HCT116 (cell line): ENCODE data around the gene GGNBP2. TPM values are rescaled to one million over a fixed set of nuclear protein-coding genes. Genes with fewer than 3 reads are reported as not detected.

Experiments
- ATAC-seq: fragments of 200-7000 bp; cut with Tn5 transposase; 2 replicates; pipeline ENCODE4 v1.9.1; 2020; ENCODE audit warnings: mild to moderate bottlenecking, moderate library complexity
- BruUV-seq: library from RNA; stranded (reverse); fragments of 400-500 nt; replicated peaks from 2 replicates; lab custom pipeline; 2021; lab: Mats Ljungman, UMichigan
- CTCF ChIA-PET: fragments of 300-600 bp; sonication (Branson Sonifier 250); formaldehyde crosslinking; loops from one replicate; lab custom pipeline; 2021; ENCODE audit warnings: antibody characterized with exemption; lab: Charles Lee
- POLR2A ChIA-PET: fragments of 300-600, 350-600 bp; sonication (Branson Sonifier 250); formaldehyde crosslinking; loops from one replicate; lab custom pipeline; 2021; ENCODE audit warnings: antibody characterized with exemption; lab: Charles Lee
- RAD21 ChIA-PET, 2 experiments: fragments of 300-600 bp; sonication (Branson Sonifier 250); formaldehyde crosslinking; loops; one replicate each; lab custom pipeline; 2023; ENCODE audit warnings: low total read pairs in 2 of 2; ENCODE audit not compliant: uncharacterized antibody in 2 of 2, unreplicated experiment in 2 of 2, low non-redundant PET in 1 of 2; lab: Charles Lee
- DNase-seq: peaks from one replicate; pipeline ENCODE4 v3.0.0-alpha.2; 2010; ENCODE audit warnings: low read depth, low spot score
- H2AFZ ChIP-seq: fragments of 200-600 bp; shearing (Covaris generic), sonication (generic); 2 replicates; pipeline ENCODE4 v1.6.1; 2017; ENCODE audit warnings: low read depth, mixed run types, mixed read lengths, antibody characterized with exemption, low read length; ENCODE audit not compliant: poor library complexity, severe bottlenecking
- H3K27ac ChIP-seq: 2 replicates; pipeline ENCODE4 v1.5.1; 2012; ENCODE audit warnings: low read depth, low read length
- H3K27me3 ChIP-seq: fragments of 200-600 bp; sonication (generic); 2 replicates; pipeline ENCODE4 v1.6.1; 2016; ENCODE audit warnings: mixed run types, low read length, mixed read lengths; ENCODE audit not compliant: insufficient read depth
- H3K36me3 ChIP-seq, 2 experiments: fragments of 200-500 bp in 1 of 2; fragments of 200-600 bp in 1 of 2; sonication (Bioruptor generic) in 1 of 2; sonication (generic) in 1 of 2; 2 replicates each; pipeline versions ENCODE4 v1.5.1 to v1.6.1; 2014 to 2016; ENCODE audit warnings: low read length in 2 of 2, inconsistent platforms in 1 of 2, mixed read lengths in 1 of 2, mixed run types in 1 of 2; ENCODE audit not compliant: insufficient read depth in 2 of 2, control insufficient read depth in 1 of 2
- H3K4me1 ChIP-seq, 2 experiments: fragments of 200-600 bp in 1 of 2; sonication (generic) in 1 of 2; 2 replicates each; pipeline versions ENCODE4 v1.5.1 to v1.6.1; 2012 to 2017; ENCODE audit warnings: low read length in 2 of 2, inconsistent platforms in 1 of 2, mild to moderate bottlenecking in 1 of 2, mixed read lengths in 1 of 2, mixed run types in 1 of 2, moderate library complexity in 1 of 2; ENCODE audit not compliant: insufficient read depth in 2 of 2, control insufficient read depth in 1 of 2
- H3K4me2 ChIP-seq: fragments of 200-600 bp; sonication (generic); 2 replicates; pipeline ENCODE4 v1.6.1; 2017; ENCODE audit warnings: mixed run types, low read length, mixed read lengths
- H3K4me3 ChIP-seq, 2 experiments: fragments of 200-600 bp in 1 of 2; sonication (generic) in 1 of 2; replicated peaks in 1 of 2; 2 replicates each; pipeline ENCODE4 v1.5.1; 2011 to 2016; ENCODE audit warnings: low read length in 2 of 2, control low read depth in 1 of 2, low read depth in 1 of 2, mild to moderate bottlenecking in 1 of 2, mixed read lengths in 1 of 2, mixed run types in 1 of 2
- H3K79me2 ChIP-seq: fragments of 200-600 bp; sonication (generic); 2 replicates; pipeline ENCODE4 v1.6.1; 2017; ENCODE audit warnings: mild to moderate bottlenecking, mixed run types, low read length, moderate library complexity, mixed read lengths; ENCODE audit not compliant: insufficient read depth
- H3K9ac ChIP-seq: fragments of 200-600 bp; sonication (generic); 2 replicates; pipeline ENCODE4 v1.6.1; 2016; ENCODE audit warnings: low read length, mixed read lengths
- H3K9me2 ChIP-seq: fragments of 200-600 bp; sonication (generic), shearing (Covaris generic); 2 replicates; pipeline ENCODE4 v1.6.1; 2017; ENCODE audit warnings: mixed run types, mild to moderate bottlenecking, moderate library complexity; ENCODE audit not compliant: insufficient read depth
- H3K9me3 ChIP-seq, 2 experiments: fragments of 200-500 bp in 1 of 2; fragments of 200-600 bp in 1 of 2; sonication (Bioruptor generic) in 1 of 2; sonication (generic) in 1 of 2; 2 replicates each; pipeline ENCODE4 v1.6.1; 2014 to 2017; ENCODE audit warnings: low read length in 2 of 2, mixed read lengths in 2 of 2, inconsistent platforms in 1 of 2, low read depth in 1 of 2, mild to moderate bottlenecking in 1 of 2, mixed run types in 1 of 2, moderate library complexity in 1 of 2; ENCODE audit not compliant: control insufficient read depth in 1 of 2, insufficient read depth in 1 of 2
- H4K20me1 ChIP-seq: fragments of 200-600 bp; sonication (generic), shearing (Covaris generic); 2 replicates; pipeline ENCODE4 v1.6.1; 2017; ENCODE audit warnings: mixed run types, mild to moderate bottlenecking, moderate library complexity; ENCODE audit not compliant: insufficient read depth
- CEBPB ChIP-seq: IDR thresholded peaks from 2 replicates; pipeline ENCODE4 v1.6.1; 2012; ENCODE audit warnings: low read depth
- ELF1 ChIP-seq: IDR thresholded peaks from 2 replicates; pipeline ENCODE4 v1.6.1; 2012; ENCODE audit warnings: low read depth, borderline replicate concordance
- EZH2 ChIP-seq: fragments of 200-600 bp; sonication (generic); IDR thresholded peaks from 2 replicates; pipeline ENCODE4 v1.6.1; 2017; ENCODE audit warnings: antibody characterized with exemption, mixed run types
- EZH2phosphoT487 ChIP-seq: fragments of 200-600 bp; IDR thresholded peaks from 2 replicates; pipeline ENCODE4 v1.6.1; 2018; ENCODE audit warnings: antibody characterized with exemption, borderline replicate concordance
- JUND ChIP-seq: IDR thresholded peaks from 2 replicates; pipeline ENCODE4 v1.6.1; 2012
- POLR2A ChIP-seq: IDR thresholded peaks from 2 replicates; pipeline ENCODE4 v1.7.0; 2011; ENCODE audit warnings: borderline replicate concordance; ENCODE audit not compliant: insufficient read depth, insufficient read length; ENCODE audit errors: extremely low read depth
- POLR2AphosphoS5 ChIP-seq: IDR thresholded peaks from 2 replicates; pipeline ENCODE4 v1.6.1; 2011; ENCODE audit warnings: mild to moderate bottlenecking, low read depth, low read length, moderate library complexity
- RAD21 ChIP-seq: IDR thresholded peaks from 2 replicates; pipeline ENCODE4 v1.6.1; 2012; ENCODE audit warnings: low read depth, mild to moderate bottlenecking
- SIN3A ChIP-seq: IDR thresholded peaks from 2 replicates; pipeline ENCODE4 v1.6.1; 2012; ENCODE audit warnings: low read depth
- SP1 ChIP-seq: IDR thresholded peaks from 2 replicates; pipeline ENCODE4 v1.6.1; 2012; ENCODE audit warnings: low read depth
- SRF ChIP-seq: IDR thresholded peaks from 2 replicates; pipeline ENCODE4 v1.6.1; 2012; ENCODE audit warnings: low read depth
- YY1 ChIP-seq: IDR thresholded peaks from 2 replicates; pipeline ENCODE4 v1.6.1; 2011; ENCODE audit warnings: low read length, low read depth, moderate library complexity, mild to moderate bottlenecking; ENCODE audit not compliant: insufficient replicate concordance; ENCODE audit errors: extremely low read depth
- ZFX ChIP-seq: fragments of 450-650 bp; IDR thresholded peaks from 2 replicates; pipeline ENCODE4 v1.6.1; 2017
- ZNF274 ChIP-seq: fragments of 200-500 bp; sonication (Bioruptor generic); IDR thresholded peaks from 2 replicates; pipeline ENCODE4 v1.6.1; 2014; ENCODE audit warnings: mild to moderate bottlenecking, low read depth, low read length, inconsistent platforms
- intact Hi-C: fragments of 100-400 bp; cut with micrococcal nuclease; formaldehyde crosslinking; loops from 2 replicates; pipeline ENCODE4 v1.10.0; 2022
- total RNA-seq: library from RNA; stranded (reverse); gene quantifications from one replicate; pipeline ENCODE4 v1.2.1, GENCODE V29; 2021; ENCODE audit not compliant: unreplicated experiment
- TF ChIP-seq, protein P1 (sequence below): IDR thresholded peaks from 2 replicates; pipeline ENCODE4 v1.6.1; 2012
- TF ChIP-seq, protein P2 (sequence below), 3 experiments: fragments of 200-600 bp in 1 of 3; sonication (generic) in 1 of 3; IDR thresholded peaks in 2 of 3; conservative IDR thresholded peaks in 1 of 3; 2 replicates each; pipeline ENCODE4 v1.5.1; 2012 to 2017; ENCODE audit warnings: low read depth in 2 of 3, low read length in 2 of 3, antibody characterized with exemption in 1 of 3, borderline replicate concordance in 1 of 3, control low read depth in 1 of 3, mild to moderate bottlenecking in 1 of 3, mixed read lengths in 1 of 3, mixed run types in 1 of 3, moderate library complexity in 1 of 3; ENCODE audit not compliant: insufficient read depth in 1 of 3
- TF ChIP-seq, protein P3 (sequence below): IDR thresholded peaks from 2 replicates; pipeline ENCODE4 v1.6.1; 2012; ENCODE audit warnings: low read depth

GGNBP2 gene
- total RNA-seq, 1 experiment from 2014 or later: 58.2 TPM

DNA sequence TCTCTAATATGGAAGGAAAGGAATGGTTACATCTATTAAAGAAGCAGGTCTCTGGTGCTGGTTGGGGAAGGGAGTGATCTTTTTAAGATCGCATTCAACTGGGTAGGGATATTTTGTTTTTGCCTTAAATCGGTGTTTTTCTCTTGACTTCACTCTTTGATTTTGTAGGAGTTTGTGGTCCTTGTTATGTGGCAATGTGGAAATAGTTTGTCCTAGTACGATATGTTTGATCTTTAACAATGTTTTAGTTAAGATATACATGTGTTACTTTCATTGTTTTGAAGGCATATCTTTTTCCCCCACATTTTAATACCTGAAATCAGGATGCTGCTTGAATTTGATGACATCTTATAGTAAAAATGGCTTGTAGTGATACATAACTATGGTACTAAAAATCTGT lies 8.7 kb downstream of the GGNBP2 start:
- Histone ChIP-seq H4K20me1 (no peaks in the 10 kb centered on the region; the same call in 1 of the 2 replicates), H3K27me3 (no peaks in the 10 kb centered on the region), H3K9me2 (no peaks in the 10 kb centered on the region), H3K9ac (no peak overlapping the region), H3K36me3 (peaks cover 13 to 15% of the 10 kb centered on the region in 2 experiments; a peak in 3 of 4 replicates), H3K9me3 (no peaks in the 10 kb centered on the region), H2AFZ (no peak overlapping the region), H3K27ac (no peak overlapping the region), H3K4me1 (no peaks in the 10 kb centered on the region), H3K4me3 (no peak overlapping the region), H3K4me2 (no peak overlapping the region), H3K79me2 (peaks cover 82% of the 10 kb centered on the region)
- DNase-seq: no peak
- CTCF ChIA-PET: interaction anchor here (0.7 to 1.2 kb wide), 2 partner anchors 19 to 106 kb away, joined by 3 read pairs; partner anchors contain the start of genes MYO19 and PIGW
- intact Hi-C loops: no loop called here
- POLR2A ChIA-PET: no interaction called here
- no TSS peak for BruUV-seq
- RAD21 ChIA-PET: interaction anchor here in 1 of 2 experiments (0.7 kb wide), 1 partner anchor 93 kb away, joined by 5 read pairs; no protein-coding TSS in a partner anchor
- ATAC-seq: no peak
- no peak for TF ChIP-seq SRF
- TF ChIP-seq, protein P1, sequence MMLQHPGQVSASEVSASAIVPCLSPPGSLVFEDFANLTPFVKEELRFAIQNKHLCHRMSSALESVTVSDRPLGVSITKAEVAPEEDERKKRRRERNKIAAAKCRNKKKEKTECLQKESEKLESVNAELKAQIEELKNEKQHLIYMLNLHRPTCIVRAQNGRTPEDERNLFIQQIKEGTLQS: no peak
- no peak for TF ChIP-seq EZH2phosphoT487
- TF ChIP-seq, protein P2, sequence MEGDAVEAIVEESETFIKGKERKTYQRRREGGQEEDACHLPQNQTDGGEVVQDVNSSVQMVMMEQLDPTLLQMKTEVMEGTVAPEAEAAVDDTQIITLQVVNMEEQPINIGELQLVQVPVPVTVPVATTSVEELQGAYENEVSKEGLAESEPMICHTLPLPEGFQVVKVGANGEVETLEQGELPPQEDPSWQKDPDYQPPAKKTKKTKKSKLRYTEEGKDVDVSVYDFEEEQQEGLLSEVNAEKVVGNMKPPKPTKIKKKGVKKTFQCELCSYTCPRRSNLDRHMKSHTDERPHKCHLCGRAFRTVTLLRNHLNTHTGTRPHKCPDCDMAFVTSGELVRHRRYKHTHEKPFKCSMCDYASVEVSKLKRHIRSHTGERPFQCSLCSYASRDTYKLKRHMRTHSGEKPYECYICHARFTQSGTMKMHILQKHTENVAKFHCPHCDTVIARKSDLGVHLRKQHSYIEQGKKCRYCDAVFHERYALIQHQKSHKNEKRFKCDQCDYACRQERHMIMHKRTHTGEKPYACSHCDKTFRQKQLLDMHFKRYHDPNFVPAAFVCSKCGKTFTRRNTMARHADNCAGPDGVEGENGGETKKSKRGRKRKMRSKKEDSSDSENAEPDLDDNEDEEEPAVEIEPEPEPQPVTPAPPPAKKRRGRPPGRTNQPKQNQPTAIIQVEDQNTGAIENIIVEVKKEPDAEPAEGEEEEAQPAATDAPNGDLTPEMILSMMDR (IDR thresholded peaks at IDR 0.05 in 2 of 3, conservative IDR thresholded peaks at IDR 0.05 in 1 of 3; ENCODE audit: borderline replicate concordance in 1 of 3, insufficient read depth in 1 of 3, low read depth in 2 of 3, low read length in 2 of 3): no peak
- TF ChIP-seq ZFX: no peak
- no peak for TF ChIP-seq YY1
- no peak for TF ChIP-seq ELF1
- no peak for TF ChIP-seq CEBPB
- no peak for TF ChIP-seq ZNF274
- TF ChIP-seq RAD21: no peak
- TF ChIP-seq, protein P3, sequence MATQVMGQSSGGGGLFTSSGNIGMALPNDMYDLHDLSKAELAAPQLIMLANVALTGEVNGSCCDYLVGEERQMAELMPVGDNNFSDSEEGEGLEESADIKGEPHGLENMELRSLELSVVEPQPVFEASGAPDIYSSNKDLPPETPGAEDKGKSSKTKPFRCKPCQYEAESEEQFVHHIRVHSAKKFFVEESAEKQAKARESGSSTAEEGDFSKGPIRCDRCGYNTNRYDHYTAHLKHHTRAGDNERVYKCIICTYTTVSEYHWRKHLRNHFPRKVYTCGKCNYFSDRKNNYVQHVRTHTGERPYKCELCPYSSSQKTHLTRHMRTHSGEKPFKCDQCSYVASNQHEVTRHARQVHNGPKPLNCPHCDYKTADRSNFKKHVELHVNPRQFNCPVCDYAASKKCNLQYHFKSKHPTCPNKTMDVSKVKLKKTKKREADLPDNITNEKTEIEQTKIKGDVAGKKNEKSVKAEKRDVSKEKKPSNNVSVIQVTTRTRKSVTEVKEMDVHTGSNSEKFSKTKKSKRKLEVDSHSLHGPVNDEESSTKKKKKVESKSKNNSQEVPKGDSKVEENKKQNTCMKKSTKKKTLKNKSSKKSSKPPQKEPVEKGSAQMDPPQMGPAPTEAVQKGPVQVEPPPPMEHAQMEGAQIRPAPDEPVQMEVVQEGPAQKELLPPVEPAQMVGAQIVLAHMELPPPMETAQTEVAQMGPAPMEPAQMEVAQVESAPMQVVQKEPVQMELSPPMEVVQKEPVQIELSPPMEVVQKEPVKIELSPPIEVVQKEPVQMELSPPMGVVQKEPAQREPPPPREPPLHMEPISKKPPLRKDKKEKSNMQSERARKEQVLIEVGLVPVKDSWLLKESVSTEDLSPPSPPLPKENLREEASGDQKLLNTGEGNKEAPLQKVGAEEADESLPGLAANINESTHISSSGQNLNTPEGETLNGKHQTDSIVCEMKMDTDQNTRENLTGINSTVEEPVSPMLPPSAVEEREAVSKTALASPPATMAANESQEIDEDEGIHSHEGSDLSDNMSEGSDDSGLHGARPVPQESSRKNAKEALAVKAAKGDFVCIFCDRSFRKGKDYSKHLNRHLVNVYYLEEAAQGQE: no peak
- TF ChIP-seq POLR2A: no peak
- TF ChIP-seq JUND: no peak
- TF ChIP-seq SP1: no peak
- TF ChIP-seq SIN3A: no peak
- no peak for TF ChIP-seq EZH2
- TF ChIP-seq POLR2AphosphoS5: no peak
